HG03439 (cell line): Measurements from ENCODE around the gene AXIN1.
"Not testable (repeated sequence)": the region's sequence is repeated elsewhere in the genome, so short reads cannot be mapped to it uniquely, and the experiment has no call there.

Experiments
- ATAC-seq: cut with Tn5 transposase; IDR thresholded peaks from one replicate; pipeline ENCODE4 v1.9.1; 2021; ENCODE audit warnings: mild to moderate bottlenecking, moderate library complexity; ENCODE audit not compliant: unreplicated experiment

Gene AXIN1

GRCh38 chr16:370979-371514 lies 18.5 kb upstream of the AXIN1 start:
- no peak for ATAC-seq

GRCh38 chr16:370443-370842 lies 17.9 kb upstream of the AXIN1 start, which contains the start of gene MRPL28:
TSS of gene MRPL28 (minus strand) at chr16:370538. CDS start at chr16:370218, 320 bp downstream.
- ATAC-seq: peak; percentile 65

- ATAC-seq: no peak
Measured at GRCh38 chr16:369866-370436, 17.4 kb upstream of the AXIN1 start.

- ATAC-seq: no peak
Measured at GRCh38 chr16:369275-369865, 16.8 kb upstream of the AXIN1 start.

GRCh38 chr16:368388-369158 lies 16.1 kb upstream of the AXIN1 start:
- ATAC-seq: no peak

GRCh38 chr16:367333-367903 lies 14.9 kb upstream of the AXIN1 start:
- ATAC-seq: no peak

GRCh38 chr16:366476-366875 lies 14.0 kb upstream of the AXIN1 start:
- ATAC-seq: no peak

DNA sequence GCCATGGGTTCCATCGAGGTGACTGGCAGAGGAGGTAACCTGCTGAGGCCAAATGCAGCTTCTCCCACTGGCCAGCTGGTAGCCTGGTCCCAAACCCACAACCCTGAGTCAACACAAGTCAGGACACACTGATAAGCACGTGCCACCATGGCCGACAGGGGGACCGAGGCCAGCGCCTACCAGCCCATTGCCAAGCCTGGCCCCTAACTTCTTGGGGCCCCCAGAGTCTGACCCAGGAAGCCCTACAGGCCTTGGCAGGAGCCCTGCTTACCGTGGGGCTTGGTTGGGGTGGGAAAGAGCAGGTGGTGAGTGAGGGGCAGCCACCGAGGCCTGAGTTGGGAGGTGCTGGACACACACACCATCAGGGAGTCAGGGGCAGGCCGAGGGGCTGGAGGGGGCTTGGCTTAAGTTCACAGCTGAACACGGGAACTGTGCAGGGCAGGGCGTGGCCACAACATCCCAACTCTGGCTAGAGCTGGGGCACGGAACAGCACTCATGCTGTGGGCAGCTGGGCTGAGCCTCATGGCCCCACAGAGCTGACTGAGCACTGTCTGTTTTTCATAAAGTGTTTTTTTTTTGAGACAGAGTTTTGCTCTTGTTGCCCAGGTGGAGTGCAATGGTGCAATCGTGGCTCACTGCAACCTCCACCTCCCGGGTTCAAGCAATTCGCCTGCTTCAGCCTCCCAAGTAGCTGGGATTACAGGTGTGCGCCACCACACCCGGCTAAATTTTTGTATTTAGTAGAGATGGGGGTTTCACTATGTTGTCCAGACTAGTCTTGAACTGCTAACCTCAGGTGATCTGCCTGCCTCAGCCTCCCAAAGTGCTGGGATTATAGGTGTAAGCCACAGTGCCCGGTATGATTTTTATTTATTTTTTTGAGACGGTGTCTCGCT lies 12.3 kb upstream of the AXIN1 start:
- no peak for ATAC-seq

GRCh38 chr16:363766-364490 lies 11.4 kb upstream of the AXIN1 start:
- no peak for ATAC-seq

DNA sequence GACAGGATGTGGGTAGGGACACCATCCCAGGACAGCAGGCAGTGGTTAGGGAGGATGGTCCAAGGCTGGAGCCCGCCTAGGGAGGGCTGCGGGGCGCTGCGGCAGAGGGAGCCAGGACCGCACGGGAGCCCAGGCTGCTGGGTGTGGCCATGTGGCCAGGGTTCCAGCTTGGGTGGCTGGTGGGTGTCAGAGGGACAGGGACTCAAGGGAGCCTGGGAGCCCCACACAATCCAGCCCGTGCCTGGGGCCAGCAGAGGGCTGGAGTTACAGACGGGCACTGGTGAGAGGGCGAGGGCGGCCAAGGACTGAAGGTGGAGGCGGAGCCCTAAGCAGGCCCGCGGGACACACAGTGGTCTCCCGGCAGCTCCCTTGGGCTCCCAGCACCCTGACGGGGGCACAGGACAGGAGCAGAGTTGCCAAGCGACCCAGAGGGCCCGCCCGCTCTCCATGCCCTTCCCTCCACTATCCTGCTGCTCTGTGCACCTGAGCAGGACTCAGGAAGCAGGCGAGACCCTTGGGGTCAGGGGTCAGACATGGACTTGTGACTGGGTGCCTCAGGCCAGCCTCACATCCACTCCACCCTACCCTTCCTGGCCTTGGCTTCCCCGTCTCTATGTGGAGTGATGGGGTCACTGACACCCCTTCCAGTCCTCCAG lies 10.7 kb upstream of the AXIN1 start:
- ATAC-seq: no peak

GRCh38 chr16:362702-362999 lies 10.1 kb upstream of the AXIN1 start:
- ATAC-seq: not testable (repeated sequence)

- no peak for ATAC-seq
Measured at GRCh38 chr16:361872-362701, 9.6 kb upstream of the AXIN1 start.

DNA sequence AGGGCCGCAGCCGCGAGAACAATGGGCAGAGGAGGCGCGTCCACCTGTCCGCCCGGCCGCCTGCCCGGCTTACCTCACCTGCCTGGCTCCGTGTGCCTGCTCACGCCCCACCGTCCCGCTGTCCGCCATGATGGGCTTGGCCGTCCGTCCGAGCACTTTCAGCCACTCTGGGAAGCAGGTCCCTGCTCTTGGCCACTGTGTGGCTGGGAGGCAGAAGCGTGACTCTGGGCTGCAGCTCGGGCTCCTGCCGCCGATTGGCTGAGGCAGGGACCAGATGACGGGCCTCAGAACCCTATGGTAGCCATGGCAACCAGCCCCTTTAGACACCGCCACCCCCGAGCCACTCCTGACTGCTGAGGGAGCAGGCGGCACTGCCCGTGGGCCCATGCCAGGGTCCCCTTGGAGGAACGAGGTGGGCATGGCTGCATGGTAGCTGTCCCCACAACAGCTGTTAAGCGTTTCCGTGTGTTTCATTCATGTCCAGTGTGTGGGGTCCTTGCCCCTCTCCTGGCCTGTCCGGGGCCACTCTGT lies 8.9 kb upstream of the AXIN1 start:
- ATAC-seq: no peak

DNA sequence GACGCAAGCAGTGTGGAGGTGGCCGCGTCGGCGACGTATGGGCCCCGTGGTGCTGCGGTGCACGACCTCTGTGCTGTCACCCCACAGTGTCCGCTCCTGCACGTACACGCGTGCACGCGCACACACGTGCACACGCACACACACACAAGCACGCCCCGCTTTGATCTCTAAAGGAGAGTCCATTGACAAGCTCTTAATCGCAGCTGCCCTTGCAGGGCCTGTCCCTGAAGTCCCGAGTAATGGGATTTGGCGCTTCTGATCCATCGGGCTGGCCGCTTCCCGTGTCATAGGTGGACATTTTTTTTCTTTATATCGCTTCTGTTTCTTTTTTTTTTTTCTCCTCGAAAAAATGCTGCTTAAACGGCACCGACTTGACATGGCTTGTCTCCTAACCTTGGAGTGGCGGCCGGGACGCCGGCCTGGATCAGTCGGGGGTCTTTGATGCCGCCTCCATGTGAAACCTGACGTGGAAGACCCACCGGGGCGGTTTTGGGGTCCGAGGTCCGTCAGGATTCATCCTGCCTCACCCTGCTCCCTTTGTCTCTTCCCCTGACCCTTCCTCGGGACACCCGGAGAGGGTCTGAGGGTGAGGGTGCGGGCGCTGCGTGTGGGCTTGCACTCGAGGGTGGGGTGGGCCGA lies 8.3 kb upstream of the AXIN1 start:
- ATAC-seq: no peak

- ATAC-seq: no peak
Measured at GRCh38 chr16:359871-360697, 7.6 kb upstream of the AXIN1 start.

- no peak for ATAC-seq
Measured at GRCh38 chr16:359067-359763, 6.7 kb upstream of the AXIN1 start.

DNA sequence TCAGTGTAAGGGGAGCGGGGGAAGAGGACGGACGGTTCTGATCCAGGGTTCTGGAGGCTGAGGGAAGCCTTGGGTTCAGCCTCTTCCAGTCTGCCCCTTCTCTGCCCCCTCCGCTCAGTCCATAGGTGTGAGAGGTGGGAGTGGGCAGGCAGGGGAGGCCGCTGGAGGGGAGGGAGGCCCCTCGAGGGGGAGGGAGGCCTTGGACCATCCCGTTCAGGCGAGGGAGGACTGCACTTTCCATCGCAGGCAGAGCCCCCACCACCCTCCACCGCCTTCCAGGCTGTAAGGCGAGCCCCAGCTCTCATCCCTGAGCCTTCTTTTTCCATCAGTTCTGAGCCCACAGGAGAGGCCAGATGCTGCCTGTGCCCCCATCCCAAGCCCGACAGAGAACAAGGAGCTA lies 4.2 kb upstream of the AXIN1 start:
- no peak for ATAC-seq
